ENCODE measurements around the gene IFNL3. TPM values are rescaled to one million over a fixed set of nuclear protein-coding genes. Genes with fewer than 3 reads are reported as not detected.
"Not testable (repeated sequence)": the region's sequence is repeated elsewhere in the genome, so short reads cannot be mapped to it uniquely, and the experiment has no call there.

The IFNL3 gene
- not detected for total RNA-seq
- long read RNA-seq, donor 1, result 0 reads
- long read RNA-seq, donor 2, result 0 reads

DNA sequence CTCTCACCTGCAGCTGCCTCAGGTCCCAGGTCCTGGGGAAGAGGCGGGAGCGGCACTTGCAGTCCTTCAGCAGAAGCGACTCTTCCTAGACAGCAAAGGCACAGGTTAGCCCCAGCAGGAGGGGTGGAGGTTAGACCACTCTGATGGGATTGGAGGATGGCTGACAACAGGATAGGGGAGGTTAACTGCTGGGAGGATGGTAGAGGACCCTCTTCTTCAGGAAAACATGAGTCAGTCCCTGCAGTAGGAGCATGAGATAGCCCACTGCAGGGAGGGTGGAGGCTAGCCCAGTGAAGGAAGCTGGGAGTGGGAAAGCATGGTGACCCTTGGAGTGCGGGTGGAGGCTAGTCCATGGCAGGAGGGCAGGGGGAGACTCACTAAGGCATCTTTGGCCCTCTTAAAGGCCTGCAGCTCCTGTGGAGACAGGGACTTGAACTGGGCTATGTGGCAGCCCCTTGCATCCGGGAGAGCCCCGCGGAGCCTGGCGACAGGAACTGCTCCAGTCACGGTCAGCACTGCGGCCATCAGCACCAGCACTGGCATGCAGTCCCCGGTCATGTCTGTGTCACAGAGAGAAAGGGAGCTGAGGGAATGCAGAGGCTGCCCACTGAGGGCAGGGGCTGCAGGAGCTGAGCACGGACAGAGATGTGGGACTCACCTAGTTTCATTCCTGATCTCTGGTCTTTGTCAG is at the start of gene IFNL3:
IFNL3 (minus strand) TSS at position 597 of the 691 bp plus-strand sequence; CDS start at position 558, 39 bp downstream.
- intact Hi-C loops (cut with DNase I); DNase-seq (ENCODE audit: low spot score): not testable (repeated sequence)

- peak; percentile 17 for DNase-seq (ENCODE audit: low spot score)
- intact Hi-C loops (cut with DNase I), result no loop called here
Observed at GRCh38 chr19:39293394-39293793, 48.6 kb upstream of the IFNL3 start.

DNA sequence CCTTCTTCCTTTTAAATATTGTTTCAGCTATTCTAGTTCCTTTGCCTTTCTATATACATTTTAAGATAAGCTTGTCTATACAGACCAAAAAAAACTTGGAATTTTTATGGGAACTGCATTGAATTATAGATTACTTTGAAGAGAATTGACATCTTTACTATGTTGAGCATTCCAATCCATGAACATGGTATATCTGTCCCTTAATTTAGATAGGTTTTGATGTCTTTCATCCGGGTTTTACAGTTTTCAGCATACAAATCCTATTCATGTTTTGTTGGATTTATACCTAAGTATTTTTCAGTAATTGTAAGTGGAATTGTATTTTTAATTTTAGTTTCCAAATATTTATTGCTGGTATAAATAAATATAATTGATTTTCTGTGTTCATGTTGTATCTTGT is 39.2 kb upstream of the IFNL3 start:
- intact Hi-C loops (cut with DNase I), result no loop called here
- DNase-seq (ENCODE audit: low spot score), result no peak

DNA sequence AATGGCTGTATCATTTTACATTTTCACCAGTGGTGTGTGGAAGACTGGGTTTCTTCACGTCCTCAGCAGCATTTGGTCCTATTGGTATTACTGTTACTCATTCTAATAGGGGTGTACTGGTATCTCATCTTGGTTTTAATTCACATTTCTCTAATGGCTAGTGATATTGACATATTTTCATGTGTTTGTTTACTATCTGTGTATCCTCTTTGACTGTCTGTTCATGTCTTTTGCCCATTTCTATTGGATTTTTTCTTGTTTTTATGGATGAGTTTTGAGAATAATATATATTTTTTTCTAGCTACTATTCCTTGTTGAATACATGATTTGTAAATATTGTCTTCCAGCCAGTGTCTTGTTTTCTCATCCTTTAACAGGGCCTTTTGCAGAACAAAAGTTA is 37.2 kb upstream of the IFNL3 start:
- DNase-seq (ENCODE audit: low spot score), result no peak

GRCh38 chr19:39277598-39277997 is 32.8 kb upstream of the IFNL3 start:
- DNase-seq (ENCODE audit: low spot score), result peak; percentile 14

More for the DNA sequence above, 37.2 kb upstream of the IFNL3 start:
- intact Hi-C loops (cut with DNase I), result no loop called here

GRCh38 chr19:39276740-39277139 is 31.9 kb upstream of the IFNL3 start:
- intact Hi-C loops (cut with DNase I), result no loop called here

More at GRCh38 chr19:39277598-39277997, 32.8 kb upstream of the IFNL3 start:
- intact Hi-C loops (cut with DNase I), result no loop called here

DNA sequence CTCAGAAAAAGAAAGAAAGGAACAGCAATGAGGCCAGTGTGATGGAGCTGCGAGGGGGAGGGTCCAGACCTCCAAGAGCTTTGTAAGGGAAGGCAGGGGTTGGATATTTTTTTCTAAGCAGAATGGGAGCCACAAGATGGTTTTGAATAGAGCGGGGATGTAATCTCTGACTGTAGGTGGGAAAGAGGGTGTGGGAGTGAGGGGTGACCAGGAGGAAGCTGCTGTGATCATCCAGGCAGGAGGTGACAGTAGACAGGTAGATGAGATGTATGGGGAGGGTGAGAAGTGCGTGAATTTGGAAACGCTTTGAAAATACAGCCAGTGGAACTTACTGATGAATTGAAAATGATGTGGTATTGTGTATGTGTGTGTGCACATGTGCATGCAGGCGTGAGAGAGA is 30.8 kb upstream of the IFNL3 start:
- intact Hi-C loops (cut with DNase I), result no loop called here
- DNase-seq (ENCODE audit: low spot score), result no peak

More at GRCh38 chr19:39276740-39277139, 31.9 kb upstream of the IFNL3 start:
- peak; percentile 13 for DNase-seq (ENCODE audit: low spot score)

DNA sequence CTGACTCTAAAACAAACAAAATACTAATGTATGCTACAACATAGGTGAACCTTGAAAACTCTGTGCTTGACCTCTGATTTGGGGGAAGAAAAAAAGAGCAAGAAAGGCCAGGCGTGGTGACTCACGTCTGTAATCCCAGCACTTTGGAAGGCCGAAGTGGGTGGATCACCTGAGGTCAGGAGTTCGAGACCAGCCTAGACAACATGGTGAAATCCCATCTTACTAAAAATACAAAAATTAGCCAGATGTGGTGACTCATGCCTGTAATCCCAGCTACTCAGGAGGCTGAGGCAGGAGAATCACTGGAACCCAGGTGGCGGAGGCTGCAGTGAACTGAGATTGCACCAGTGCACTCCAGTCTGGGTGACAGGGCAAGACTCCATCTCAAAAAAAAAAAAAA is 29.1 kb upstream of the IFNL3 start:
- DNase-seq (ENCODE audit: low spot score); intact Hi-C loops (cut with DNase I): not testable (repeated sequence)

DNA sequence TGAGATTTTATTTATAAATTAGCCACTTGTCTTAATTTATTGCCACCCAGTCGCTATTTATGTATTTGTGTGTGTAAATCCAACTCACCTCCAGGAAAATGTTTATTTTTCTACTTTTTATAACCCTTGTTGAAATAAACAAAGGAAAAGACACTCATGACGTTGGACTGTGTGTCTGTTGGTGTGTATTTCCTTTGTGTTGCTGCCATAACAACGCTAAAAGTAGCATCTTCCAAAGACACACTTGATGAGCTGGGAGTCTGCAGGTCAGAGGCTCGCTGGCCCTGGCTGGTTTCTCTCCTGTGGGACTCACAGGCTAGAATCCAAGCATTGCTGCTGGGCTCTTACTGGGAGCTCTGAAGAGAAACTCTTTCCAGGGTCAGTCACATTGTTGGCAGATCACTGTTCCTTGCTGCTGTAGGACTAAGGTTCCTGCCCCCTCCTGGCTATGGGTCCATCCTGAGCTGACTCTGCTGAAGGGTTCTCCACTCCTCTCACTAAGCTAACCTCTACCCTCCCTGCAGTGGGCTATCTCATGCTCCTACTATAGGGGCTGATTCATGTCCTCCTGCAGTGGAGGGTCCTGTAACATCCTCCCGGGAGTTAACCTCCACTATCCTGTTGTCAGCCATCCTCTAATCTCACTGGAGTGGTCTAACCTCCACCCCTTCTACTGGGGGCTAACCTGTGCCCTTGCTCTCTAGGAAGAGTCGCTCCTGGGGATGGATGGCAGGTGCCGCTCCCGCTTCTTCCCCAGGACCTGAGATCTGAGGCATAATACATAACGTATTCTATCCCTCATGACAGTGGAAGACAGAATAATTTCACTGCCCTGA is 25.4 kb upstream of the IFNL3 start:
- DNase-seq (ENCODE audit: low spot score), result no peak
- intact Hi-C loops (cut with DNase I), result no loop called here

GRCh38 chr19:39269369-39269768 is 24.6 kb upstream of the IFNL3 start:
- intact Hi-C loops (cut with DNase I); DNase-seq (ENCODE audit: low spot score): not testable (repeated sequence)

DNA sequence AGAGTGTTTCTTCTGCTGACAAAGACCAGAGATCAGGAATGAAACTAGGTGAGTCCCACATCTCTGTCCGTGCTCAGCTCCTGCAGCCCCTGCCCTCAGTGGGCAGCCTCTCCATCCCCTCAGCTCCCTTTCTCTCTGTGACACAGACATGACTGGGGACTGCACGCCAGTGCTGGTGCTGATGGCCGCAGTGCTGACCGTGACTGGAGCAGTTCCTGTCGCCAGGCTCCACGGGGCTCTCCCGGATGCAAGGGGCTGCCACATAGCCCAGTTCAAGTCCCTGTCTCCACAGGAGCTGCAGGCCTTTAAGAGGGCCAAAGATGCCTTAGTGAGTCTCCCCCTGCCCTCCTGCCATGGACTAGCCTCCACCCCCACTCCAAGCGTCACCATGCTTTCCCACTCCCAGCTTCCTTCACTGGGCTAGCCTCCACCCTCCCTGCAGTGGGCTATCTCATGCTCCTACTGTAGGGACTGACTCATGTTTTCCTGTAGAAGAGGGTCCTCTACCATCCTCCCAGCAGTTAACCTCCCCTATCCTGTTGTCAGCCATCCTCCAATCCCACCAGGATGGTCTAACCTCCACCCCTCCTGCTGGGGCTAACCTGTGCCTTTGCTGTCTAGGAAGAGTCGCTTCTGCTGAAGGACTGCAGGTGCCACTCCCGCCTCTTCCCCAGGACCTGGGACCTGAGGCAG is 23.9 kb upstream of the IFNL3 start:
- intact Hi-C loops (cut with DNase I); DNase-seq (ENCODE audit: low spot score): not testable (repeated sequence)

DNA sequence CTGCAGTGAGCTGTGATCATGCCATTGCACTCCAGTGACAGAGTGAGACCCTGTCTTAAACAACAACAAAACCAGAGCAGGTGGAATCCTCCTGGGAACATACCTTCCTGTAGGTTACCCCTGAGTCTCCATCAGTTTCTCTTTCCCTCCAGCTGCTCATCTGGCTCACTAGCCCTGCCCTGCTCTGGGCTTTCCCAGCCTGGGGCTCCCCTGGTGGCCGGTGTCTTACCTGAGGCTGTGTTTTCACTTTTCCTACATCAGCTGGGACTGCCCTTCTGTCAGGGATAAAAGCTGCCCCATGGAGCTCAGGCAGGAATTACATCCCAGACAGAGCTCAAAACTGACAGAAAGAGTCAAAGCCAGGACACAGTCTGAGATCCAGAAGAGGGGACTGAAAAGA is 23.3 kb upstream of the IFNL3 start, which contains the start of gene IFNL2:
IFNL2 (plus strand) TSS at position 312 of the 400 bp plus-strand sequence. CDS start 173 bp downstream, outside the sequence.
- DNase-seq (ENCODE audit: low spot score); intact Hi-C loops (cut with DNase I): not testable (repeated sequence)

GRCh38 chr19:39265321-39265916 is 20.6 kb upstream of the IFNL3 start:
- intact Hi-C loops (cut with DNase I), result no loop called here
- DNase-seq (ENCODE audit: low spot score), result no peak

DNA sequence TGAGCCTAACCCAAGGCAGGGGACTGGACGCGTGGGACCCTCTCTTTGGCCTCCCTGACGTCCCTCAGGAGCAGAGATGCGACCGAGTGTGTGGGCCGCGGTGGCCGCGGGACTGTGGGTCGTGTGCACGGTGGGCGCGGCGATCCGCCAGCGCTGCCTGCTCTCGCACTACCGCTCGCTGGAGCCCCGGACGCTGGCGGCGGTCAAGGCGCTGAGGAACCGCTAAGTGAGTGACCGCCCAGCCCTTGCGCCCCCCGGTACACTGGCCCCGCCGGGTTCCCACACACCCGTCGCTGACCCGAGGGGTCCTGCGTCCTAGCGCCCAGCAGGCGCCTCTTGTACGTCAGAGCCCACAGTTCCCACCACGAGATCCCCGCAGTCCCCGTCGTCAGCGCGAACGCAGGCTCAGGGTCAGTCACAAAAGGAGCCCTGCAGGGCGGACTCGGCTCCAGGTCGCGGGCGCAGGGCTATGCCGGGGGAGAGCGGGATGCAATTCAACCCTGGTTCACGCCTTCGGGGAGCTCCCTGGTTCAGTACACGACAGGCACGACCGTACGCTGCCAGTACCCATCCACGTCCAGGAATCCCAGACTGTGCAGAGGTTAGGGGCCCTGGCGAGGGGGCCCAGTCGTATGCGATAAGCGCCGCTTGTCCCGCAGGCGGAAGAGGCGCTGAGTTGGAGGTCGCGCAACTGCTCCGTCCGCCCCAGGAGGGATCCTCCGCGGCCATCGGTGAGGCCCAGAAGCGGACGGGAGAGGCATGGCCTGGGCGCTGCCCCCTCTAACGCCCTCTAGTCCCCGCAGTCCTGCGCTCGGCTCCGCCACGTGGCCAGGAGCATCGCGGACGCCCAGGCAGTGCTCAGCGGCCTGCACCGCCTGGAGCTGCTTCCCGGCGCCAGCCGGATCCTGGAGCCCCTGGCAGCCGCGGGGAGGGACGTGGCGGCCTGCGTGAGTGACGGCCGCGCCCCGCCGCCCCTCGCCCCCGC is 19.8 kb upstream of the IFNL3 start:
- intact Hi-C loops (cut with DNase I), result no loop called here
- DNase-seq (ENCODE audit: low spot score), result no peak

DNA sequence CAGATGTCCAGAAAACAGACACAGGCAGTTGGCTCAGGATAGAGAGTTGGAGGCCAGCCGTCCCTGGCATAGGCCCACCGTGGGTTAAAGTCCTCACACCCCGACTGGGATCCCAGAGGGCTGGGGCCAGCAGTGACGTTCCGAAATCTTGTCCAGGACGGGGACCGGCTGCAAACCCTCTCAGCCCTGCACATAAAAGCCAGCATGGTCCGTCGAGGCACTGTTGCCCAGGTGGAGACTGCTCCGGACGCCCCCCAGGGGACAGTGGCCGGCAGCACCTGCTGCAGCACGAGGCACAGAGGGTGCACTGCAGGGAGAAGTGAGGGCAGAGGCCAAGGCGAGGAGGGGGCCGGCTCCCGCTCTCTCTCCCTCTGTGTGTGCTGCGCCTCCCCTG is 19.1 kb upstream of the IFNL3 start:
- no peak for DNase-seq (ENCODE audit: low spot score)
- intact Hi-C loops (cut with DNase I), result no loop called here

DNA sequence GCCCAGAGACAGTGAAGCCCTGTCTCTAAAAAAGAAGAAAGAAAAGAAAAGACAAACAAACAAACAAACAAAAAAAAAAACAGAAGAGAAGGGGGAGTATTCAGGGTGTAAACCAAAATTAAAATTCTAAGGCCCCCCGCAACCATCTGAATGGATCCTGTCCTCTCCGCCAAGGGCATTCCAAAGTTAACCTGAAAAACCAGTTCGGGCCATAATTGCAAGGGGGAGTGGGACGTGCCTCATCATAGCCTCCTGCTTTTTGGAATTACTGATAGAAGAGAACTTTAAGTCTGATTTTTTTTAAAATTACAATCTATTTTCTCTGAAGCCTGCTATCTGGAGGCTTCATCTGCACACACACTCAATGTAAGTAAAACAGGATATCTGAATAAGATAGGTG is 17.7 kb upstream of the IFNL3 start:
- DNase-seq (ENCODE audit: low spot score), result no peak
- intact Hi-C loops (cut with DNase I), result no loop called here

GRCh38 chr19:39261704-39262103 is 16.9 kb upstream of the IFNL3 start:
- intact Hi-C loops (cut with DNase I), result no loop called here

GRCh38 chr19:39257227-39257626 is 12.4 kb upstream of the IFNL3 start:
- no peak for DNase-seq (ENCODE audit: low spot score)
- intact Hi-C loops (cut with DNase I), result no loop called here

More at GRCh38 chr19:39261704-39262103, 16.9 kb upstream of the IFNL3 start:
- DNase-seq (ENCODE audit: low spot score), result no peak
